A673 (cell line): ENCODE data around the gene CCDC137. TPM values are rescaled to one million over a fixed set of nuclear protein-coding genes. Genes with fewer than 3 reads are reported as not detected.
A peak's percentile ranks its signal among the peaks of the same experiment; 100 is the strongest.

Source experiments
- BruUV-seq: library from RNA; stranded (reverse); fragments of 400-500 nt; replicated peaks from 2 replicates; lab custom pipeline; 2021; lab: Mats Ljungman, UMichigan
- CTCF ChIA-PET: fragments of 300-600 bp; sonication (Branson Sonifier 250); formaldehyde crosslinking; loops from one replicate; lab custom pipeline; 2022; ENCODE audit warnings: antibody characterized with exemption; lab: Charles Lee
- POLR2A ChIA-PET: fragments of 300-600 bp; sonication (Branson Sonifier 250); formaldehyde crosslinking; loops from one replicate; lab custom pipeline; 2022; ENCODE audit warnings: antibody characterized with exemption; ENCODE audit not compliant: low non-redundant PET; lab: Charles Lee
- DNase-seq: peaks from one replicate; pipeline ENCODE4 v3.0.0-alpha.2; 2015; ENCODE audit warnings: low spot score
- H3K27ac ChIP-seq: fragments of 200-600 bp; sonication (generic); 2 replicates; pipeline ENCODE4 v1.5.1; 2016; ENCODE audit warnings: mixed run types, low read depth, mild to moderate bottlenecking, mixed read lengths, antibody characterized with exemption, low read length; ENCODE audit not compliant: poor library complexity, severe bottlenecking
- H3K27me3 ChIP-seq: fragments of 200-600 bp; sonication (generic); replicated peaks from 2 replicates; pipeline ENCODE4 v1.6.1; 2017; ENCODE audit warnings: mixed run types, low read depth, mild to moderate bottlenecking, mixed read lengths, antibody characterized with exemption, low read length; ENCODE audit not compliant: insufficient read depth, poor library complexity
- H3K36me3 ChIP-seq: fragments of 200-600 bp; sonication (generic); 2 replicates; pipeline ENCODE4 v1.6.1; 2016; ENCODE audit warnings: mixed run types, mild to moderate bottlenecking, mixed read lengths, antibody characterized with exemption, low read length; ENCODE audit not compliant: insufficient read depth, poor library complexity, severe bottlenecking
- H3K4me1 ChIP-seq: fragments of 200-600 bp; sonication (generic); 2 replicates; pipeline ENCODE4 v1.6.1; 2017; ENCODE audit warnings: mixed run types, mild to moderate bottlenecking, mixed read lengths, antibody characterized with exemption, low read length; ENCODE audit not compliant: insufficient read depth, poor library complexity, severe bottlenecking
- H3K4me3 ChIP-seq: fragments of 200-600 bp; sonication (generic); 2 replicates; pipeline ENCODE4 v1.5.1; 2016; ENCODE audit warnings: low read depth, mixed run types, mild to moderate bottlenecking, mixed read lengths, low read length; ENCODE audit not compliant: poor library complexity, severe bottlenecking
- H3K9me3 ChIP-seq: fragments of 200-600 bp; sonication (generic); 2 replicates; pipeline ENCODE4 v1.6.1; 2016; ENCODE audit warnings: mixed run types, low read depth, mild to moderate bottlenecking, mixed read lengths, antibody characterized with exemption, low read length; ENCODE audit not compliant: poor library complexity, severe bottlenecking
- CTCF ChIP-seq: fragments of 300-800, 200-600 bp; sonication (generic); conservative IDR thresholded peaks from 2 replicates; pipeline ENCODE4 v1.5.1; 2017; ENCODE audit warnings: low read depth, mild to moderate bottlenecking, antibody characterized with exemption, low read length, moderate library complexity, mixed read lengths
- EZH2 ChIP-seq: fragments of 200-600 bp; sonication (generic); IDR thresholded peaks from 2 replicates; pipeline ENCODE4 v1.6.1; 2017; ENCODE audit warnings: borderline replicate concordance, low read depth, mild to moderate bottlenecking, mixed read lengths, antibody characterized with exemption, low read length; ENCODE audit not compliant: poor library complexity, severe bottlenecking
- intact Hi-C: fragments of 100-400 bp; cut with micrococcal nuclease; formaldehyde crosslinking; loops from one replicate; pipeline ENCODE4 v1.10.0; 2022; ENCODE audit not compliant: unreplicated experiment
- total RNA-seq: library from RNA; stranded (reverse); gene quantifications from 2 replicates; pipeline ENCODE4 v1.2.3, GENCODE V29; 2021

CCDC137 gene
- total RNA-seq, 1 experiment from 2014 or later = 56.3 TPM

DNA sequence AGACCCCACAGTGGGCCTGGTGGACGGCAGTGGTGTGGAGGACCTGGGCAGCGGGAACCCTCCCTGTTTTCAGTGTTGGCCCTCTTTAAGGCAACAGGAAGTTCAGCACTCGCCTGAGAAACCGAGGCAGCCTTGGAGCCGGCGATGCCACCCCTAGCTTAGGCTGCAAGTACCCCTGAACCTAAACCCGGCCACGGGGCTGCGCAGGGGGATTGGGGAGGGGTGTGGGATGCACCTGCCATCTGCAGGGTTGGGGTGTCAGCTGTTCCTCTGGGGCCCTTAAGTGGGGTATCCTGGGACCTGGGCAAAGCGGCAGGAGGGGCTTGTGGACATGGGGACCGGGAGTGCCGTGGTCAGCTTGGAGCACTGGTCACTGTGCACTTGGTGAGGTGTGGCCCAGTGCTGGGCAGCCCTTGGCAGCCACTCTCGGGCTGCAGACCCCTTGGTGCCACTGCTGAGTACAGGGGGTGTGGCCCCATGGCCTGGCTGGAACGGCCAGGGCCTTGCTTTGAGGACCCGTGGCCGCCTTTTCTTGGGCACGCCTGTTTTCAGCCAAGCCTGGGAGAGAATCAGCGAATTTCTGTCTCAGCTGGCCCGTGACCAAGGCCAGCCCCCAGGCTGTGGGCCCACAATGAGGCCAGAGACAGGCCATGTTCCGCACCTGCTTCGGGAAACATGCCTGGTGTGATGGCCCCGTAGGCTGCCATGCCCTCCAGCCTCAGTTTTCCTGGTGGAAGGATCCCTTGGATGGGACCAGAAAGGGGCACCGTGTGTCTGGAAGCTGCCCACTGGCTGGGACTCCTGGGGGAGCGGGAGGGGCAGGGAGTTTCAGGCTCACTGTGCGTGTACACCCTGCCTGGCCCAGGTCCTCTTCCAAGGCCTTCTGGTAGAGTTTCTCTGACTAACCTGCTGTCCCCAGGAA lies 41.4 kb downstream of the CCDC137 start:
- Histone ChIP-seq H3K27ac (peak overlapping the region; percentile 23), H3K4me3 (no peak overlapping the region), H3K9me3 (no peaks in the 10 kb centered on the region), H3K27me3 (no peaks in the 10 kb centered on the region), H3K4me1 (peaks cover 25% of the 10 kb centered on the region), H3K36me3 (peaks cover 42% of the 10 kb centered on the region)
- DNase-seq = no peak
- intact Hi-C loops = no loop called here
- no TSS peak for BruUV-seq
- TF ChIP-seq EZH2 (no peak), CTCF (no peak)
- POLR2A ChIA-PET = no interaction called here
- CTCF ChIA-PET = no interaction called here

- H3K27me3 ChIP-seq = no peaks in the 10 kb centered on the region
- peaks cover 25% of the 10 kb centered on the region for H3K4me1 ChIP-seq
- H3K36me3 ChIP-seq = peaks cover 46% of the 10 kb centered on the region
- H3K9me3 ChIP-seq = no peaks in the 10 kb centered on the region
- no TSS peak for BruUV-seq
- CTCF ChIA-PET = no interaction called here
- peak overlapping the region; percentile 23 for H3K27ac ChIP-seq
- TF ChIP-seq EZH2 (no peak), CTCF (no peak)
- intact Hi-C loops = no loop called here
- POLR2A ChIA-PET = interaction anchor here (0.6 kb wide), 1 partner anchor 34 kb away, joined by 3 read pairs; no protein-coding TSS in a partner anchor
- H3K4me3 ChIP-seq = no peak overlapping the region
- DNase-seq = no peak
These were observed 42.2 kb downstream of the CCDC137 start for GRCh38 chr17:81708739-81709185.

DNA sequence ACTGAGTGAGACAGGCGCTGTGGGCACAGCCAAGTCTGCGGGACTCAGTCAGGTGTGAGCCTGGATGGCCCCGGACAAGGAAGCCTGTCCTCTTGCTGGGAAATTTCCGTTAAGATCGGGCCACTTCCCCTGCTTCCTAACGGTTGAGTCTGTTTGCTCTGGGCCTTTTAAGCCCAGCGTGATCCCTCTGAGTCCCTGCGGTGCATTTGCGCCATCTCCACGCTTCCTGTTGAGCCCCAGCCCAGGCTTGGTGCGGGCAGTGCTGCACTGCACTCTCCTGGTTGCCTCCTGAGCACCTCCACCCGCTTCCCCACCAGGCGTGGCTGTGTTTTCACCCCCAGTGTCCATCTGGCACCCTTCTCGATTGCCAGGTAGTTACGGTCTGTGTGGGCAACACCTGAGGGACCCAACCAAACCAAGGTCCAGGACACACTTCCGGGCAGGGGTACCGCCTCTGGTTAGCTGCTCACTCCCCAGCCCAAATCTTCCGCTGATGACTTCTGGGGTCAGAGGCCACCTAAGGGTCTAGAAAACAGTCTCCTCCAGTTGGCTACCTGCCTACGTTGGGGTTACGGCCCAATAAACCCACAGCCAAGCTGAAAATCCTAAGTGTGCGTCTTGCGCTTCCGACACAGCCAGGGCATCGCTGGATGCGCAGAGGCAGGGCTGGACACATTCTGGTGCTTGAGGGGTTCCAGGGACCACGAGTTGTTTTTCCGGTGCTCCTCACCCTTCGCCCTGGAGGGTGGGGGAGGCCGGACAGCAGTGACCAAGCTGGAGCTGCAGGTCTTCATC lies 44.2 kb downstream of the CCDC137 start:
- intact Hi-C loops = no loop called here
- H3K4me3 ChIP-seq = no peak overlapping the region
- H3K27ac ChIP-seq = peak overlapping the region; percentile 16
- no TSS peak for BruUV-seq
- H3K4me1 ChIP-seq = peaks cover 19% of the 10 kb centered on the region
- ChIA-PET CTCF (no interaction called here), POLR2A (interaction anchor here (0.6 kb wide), 1 partner anchor 31 kb away, joined by 5 read pairs; no protein-coding TSS in a partner anchor)
- H3K9me3 ChIP-seq = no peaks in the 10 kb centered on the region
- no peak for DNase-seq
- no peak for TF ChIP-seq EZH2
- no peak for TF ChIP-seq CTCF
- H3K27me3 ChIP-seq = no peaks in the 10 kb centered on the region
- H3K36me3 ChIP-seq = peaks cover 39% of the 10 kb centered on the region
